HEK293T (cell line): ENCODE results near the gene AARS2.

Source experiments
- CTCF ChIA-PET: fragments of 350-600 bp; formaldehyde crosslinking; extraction: SDS; loops from one replicate; lab custom pipeline; 2021; ENCODE audit warnings: antibody characterized with exemption, inconsistent platforms; lab: Yijun Ruan, JAX
- POLR2A ChIA-PET: fragments of 350-600 bp; formaldehyde crosslinking; extraction: SDS; loops from one replicate; lab custom pipeline; 2020; ENCODE audit warnings: antibody characterized with exemption, inconsistent platforms; lab: Yijun Ruan, JAX
- DNase-seq: peaks from one replicate; pipeline ENCODE4 v3.0.0; 2012; ENCODE audit warnings: mixed read lengths; ENCODE audit errors: extremely low spot score
- ARNT ChIP-seq: fragments of 450-650 bp; IDR thresholded peaks from 2 replicates; pipeline ENCODE4 v1.6.1; 2017; ENCODE audit warnings: mild to moderate bottlenecking
- BHLHE40 ChIP-seq: fragments of 450-650 bp; IDR thresholded peaks from 2 replicates; pipeline ENCODE4 v1.6.1; 2016; ENCODE audit warnings: mild to moderate bottlenecking, moderate library complexity, borderline replicate concordance
- CTBP1 ChIP-seq: fragments of 450-650 bp; IDR thresholded peaks from 2 replicates; pipeline ENCODE4 v1.6.1; 2016; ENCODE audit warnings: borderline replicate concordance
- ELF4 ChIP-seq: fragments of 450-650 bp; IDR thresholded peaks from 2 replicates; pipeline ENCODE4 v1.6.1; 2017; ENCODE audit warnings: antibody characterized with exemption
- FOXA1 ChIP-seq: fragments of 450-650 bp; IDR thresholded peaks from 2 replicates; pipeline ENCODE4 v1.6.1; 2016; ENCODE audit warnings: mild to moderate bottlenecking
- FOXK2 ChIP-seq: fragments of 450-650 bp; IDR thresholded peaks from 2 replicates; pipeline ENCODE4 v1.6.1; 2016; ENCODE audit warnings: mild to moderate bottlenecking
- FOXM1 ChIP-seq: fragments of 450-650 bp; IDR thresholded peaks from 2 replicates; pipeline ENCODE4 v1.6.1; 2017; ENCODE audit warnings: mild to moderate bottlenecking, borderline replicate concordance
- HDGF ChIP-seq: fragments of 450-650 bp; IDR thresholded peaks from 2 replicates; pipeline ENCODE4 v1.6.1; 2017; ENCODE audit warnings: antibody characterized with exemption, borderline replicate concordance
- L3MBTL2 ChIP-seq: fragments of 450-650 bp; conservative IDR thresholded peaks from 2 replicates; pipeline ENCODE4 v1.6.1; 2016; ENCODE audit warnings: mild to moderate bottlenecking
- LEF1 ChIP-seq: fragments of 450-650 bp; IDR thresholded peaks from 2 replicates; pipeline ENCODE4 v1.6.1; 2017; ENCODE audit warnings: mild to moderate bottlenecking, borderline replicate concordance
- NFRKB ChIP-seq: fragments of 450-650 bp; IDR thresholded peaks from 2 replicates; pipeline ENCODE4 v1.6.1; 2016; ENCODE audit warnings: mild to moderate bottlenecking, moderate library complexity
- PKNOX1 ChIP-seq: fragments of 450-650 bp; IDR thresholded peaks from 2 replicates; pipeline ENCODE4 v1.6.1; 2016
- SP1 ChIP-seq: fragments of 450-650 bp; IDR thresholded peaks from 2 replicates; pipeline ENCODE4 v1.6.1; 2017
- SUZ12 ChIP-seq: fragments of 450-650 bp; IDR thresholded peaks from 2 replicates; pipeline ENCODE4 v1.6.1; 2016; ENCODE audit warnings: mild to moderate bottlenecking
- TARDBP ChIP-seq: fragments of 450-650 bp; IDR thresholded peaks from 2 replicates; pipeline ENCODE4 v1.6.1; 2016
- ZNF384 ChIP-seq: fragments of 450-650 bp; IDR thresholded peaks from 2 replicates; pipeline ENCODE4 v1.6.1; 2016

Gene AARS2

DNA sequence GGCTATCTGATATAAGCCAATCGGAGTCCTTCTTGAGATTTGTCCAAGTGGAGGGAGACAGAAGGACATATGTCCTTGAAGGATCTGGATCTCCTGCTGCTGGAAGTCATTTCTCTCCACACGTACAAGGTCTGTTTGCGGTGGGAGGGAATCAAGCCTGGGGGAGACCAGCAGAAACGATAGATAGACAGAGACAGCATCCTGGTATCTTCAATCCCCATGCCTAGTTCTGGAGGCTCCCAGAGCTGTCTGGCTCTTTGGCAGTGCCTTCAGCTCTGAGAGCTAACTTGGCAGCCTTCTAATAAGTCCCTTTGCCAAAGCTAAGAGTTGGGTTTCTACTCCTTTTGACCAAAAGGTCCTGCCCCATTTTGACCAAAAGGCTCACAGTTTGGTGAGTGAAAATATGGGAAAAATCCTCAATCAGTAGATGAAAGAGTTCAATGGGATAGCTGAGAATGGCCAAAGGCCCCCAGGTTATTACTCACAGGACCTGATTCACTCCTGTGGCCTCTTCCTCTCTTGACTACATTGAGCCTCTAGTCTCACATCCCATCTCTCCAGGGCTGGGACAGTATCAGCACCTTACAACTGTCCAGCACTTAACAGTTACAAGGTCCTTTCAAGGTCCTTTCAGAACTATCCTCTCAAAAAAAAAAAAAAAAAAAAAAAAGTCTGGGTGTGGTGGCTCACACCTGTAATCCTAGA, 20.3 kb downstream of the AARS2 start:
- CTCF ChIA-PET = no interaction called here
- DNase-seq = no peak
- TF ChIP-seq L3MBTL2 (no peak), FOXK2 (no peak)
- POLR2A ChIA-PET = interaction anchor here (0.9 to 2.3 kb wide), 7 partner anchors 8 to 46 kb away, joined by 3 to 7 read pairs (median 4); partner anchors contain the start of gene HSP90AB1

DNA sequence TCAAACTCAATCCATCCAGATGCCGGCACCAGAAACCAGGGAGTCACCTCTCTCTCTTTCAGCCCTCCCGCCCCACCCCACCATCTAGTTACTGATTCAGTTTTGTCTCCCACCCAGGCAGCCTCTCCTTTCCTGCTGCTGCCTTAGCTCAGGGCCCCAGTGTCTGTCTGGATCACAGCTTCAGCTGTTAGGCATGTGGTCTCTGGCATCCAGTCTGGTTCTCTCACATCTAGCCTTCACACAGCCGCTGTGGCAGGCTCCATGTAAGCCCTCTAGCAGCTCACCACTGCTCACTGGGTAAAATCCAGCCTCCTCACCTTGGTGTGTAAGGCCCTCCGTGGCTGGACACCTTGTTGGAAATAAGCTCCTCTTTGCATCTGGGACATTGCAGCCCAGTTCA, 21.3 kb downstream of the AARS2 start:
- ChIA-PET POLR2A (interaction anchor here (0.9 to 2.3 kb wide), 5 partner anchors 8 to 45 kb away, joined by 3 to 7 read pairs (median 4); partner anchors contain the start of gene HSP90AB1), CTCF (interaction anchor here (0.9 kb wide), 1 partner anchor 13 kb away, joined by 3 read pairs; no protein-coding TSS in a partner anchor)
- no peak for DNase-seq
- TF ChIP-seq FOXK2 = no peak
- no peak for TF ChIP-seq LEF1
- no peak for TF ChIP-seq BHLHE40
- TF ChIP-seq ELF4 = no peak
- no peak for TF ChIP-seq SUZ12
- no peak for TF ChIP-seq SP1
- TF ChIP-seq L3MBTL2 = no peak
- no peak for TF ChIP-seq CTBP1
- no peak for TF ChIP-seq PKNOX1
- no peak for TF ChIP-seq ZNF384
- TF ChIP-seq HDGF = no peak
- TF ChIP-seq FOXA1 = no peak
- no peak for TF ChIP-seq TARDBP
- TF ChIP-seq FOXM1 = no peak
- no peak for TF ChIP-seq ARNT
- TF ChIP-seq NFRKB = no peak

DNA sequence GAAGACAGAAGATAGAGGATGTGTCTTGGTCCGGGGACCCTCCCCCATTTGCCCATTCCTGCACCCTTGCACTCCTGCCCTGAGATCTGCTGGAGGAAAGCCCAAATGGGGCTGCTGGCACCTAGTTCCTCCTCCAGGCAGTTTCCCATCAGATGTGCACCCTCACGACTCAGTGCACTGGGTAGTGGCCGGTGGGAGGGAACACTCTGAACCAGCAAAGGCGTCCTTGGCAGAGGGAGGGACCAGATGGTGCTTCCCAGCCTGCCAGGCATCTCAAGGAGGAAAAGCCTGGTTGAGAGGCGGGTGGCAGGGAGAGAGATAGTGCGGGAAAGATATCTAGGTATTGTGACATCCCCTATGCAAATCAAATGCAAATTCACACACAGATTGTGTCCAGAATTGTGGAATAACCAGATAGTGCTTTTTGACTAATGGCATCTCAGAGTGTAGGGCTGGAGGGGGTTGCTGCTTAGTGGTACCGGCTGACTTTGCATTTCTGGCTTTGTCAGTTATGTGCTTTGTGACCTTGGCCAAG, 23.4 kb downstream of the AARS2 start:
- DNase-seq = no peak
- TF ChIP-seq PKNOX1 (no peak), FOXA1 (no peak), NFRKB (no peak), ARNT (no peak), HDGF (no peak), ZNF384 (no peak), FOXM1 (no peak), SP1 (no peak), FOXK2 (no peak), SUZ12 (no peak), BHLHE40 (no peak), L3MBTL2 (no peak), CTBP1 (no peak)
- CTCF ChIA-PET = no interaction called here
- POLR2A ChIA-PET = interaction anchor here (1.1 kb wide), 1 partner anchor 12 kb away, joined by 3 read pairs; no protein-coding TSS in a partner anchor

DNA sequence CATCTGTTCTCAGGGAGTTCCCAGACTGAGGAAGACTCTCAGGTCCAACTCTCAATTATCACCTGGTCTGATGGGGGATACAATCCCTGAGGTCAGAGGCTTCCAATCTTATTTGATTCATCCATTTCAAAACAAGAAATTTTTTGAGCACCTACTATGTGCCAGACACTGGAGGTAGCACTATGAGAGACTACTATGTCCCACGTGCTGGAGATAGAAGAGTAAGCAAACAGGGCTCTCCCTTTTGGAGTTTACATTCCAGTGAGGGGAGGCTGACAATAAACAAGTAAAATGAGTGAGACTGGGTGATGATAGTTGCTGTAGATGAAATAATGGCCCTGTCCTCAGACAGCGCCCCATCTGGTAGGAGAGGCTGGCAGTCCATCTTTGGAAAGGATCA, 26.4 kb downstream of the AARS2 start:
- DNase-seq = no peak
- CTCF ChIA-PET = no interaction called here
- POLR2A ChIA-PET = no interaction called here
- TF ChIP-seq NFRKB (no peak), PKNOX1 (no peak), TARDBP (no peak), FOXM1 (no peak), BHLHE40 (no peak), SP1 (no peak), FOXK2 (no peak), HDGF (no peak)

GRCh38 chr6:44286285-44286565, 26.9 kb downstream of the AARS2 start:
- ChIA-PET POLR2A (no interaction called here), CTCF (no interaction called here)
- no peak for DNase-seq
- TF ChIP-seq FOXA1 (no peak), TARDBP (no peak), BHLHE40 (no peak), HDGF (no peak), ELF4 (no peak)

DNA sequence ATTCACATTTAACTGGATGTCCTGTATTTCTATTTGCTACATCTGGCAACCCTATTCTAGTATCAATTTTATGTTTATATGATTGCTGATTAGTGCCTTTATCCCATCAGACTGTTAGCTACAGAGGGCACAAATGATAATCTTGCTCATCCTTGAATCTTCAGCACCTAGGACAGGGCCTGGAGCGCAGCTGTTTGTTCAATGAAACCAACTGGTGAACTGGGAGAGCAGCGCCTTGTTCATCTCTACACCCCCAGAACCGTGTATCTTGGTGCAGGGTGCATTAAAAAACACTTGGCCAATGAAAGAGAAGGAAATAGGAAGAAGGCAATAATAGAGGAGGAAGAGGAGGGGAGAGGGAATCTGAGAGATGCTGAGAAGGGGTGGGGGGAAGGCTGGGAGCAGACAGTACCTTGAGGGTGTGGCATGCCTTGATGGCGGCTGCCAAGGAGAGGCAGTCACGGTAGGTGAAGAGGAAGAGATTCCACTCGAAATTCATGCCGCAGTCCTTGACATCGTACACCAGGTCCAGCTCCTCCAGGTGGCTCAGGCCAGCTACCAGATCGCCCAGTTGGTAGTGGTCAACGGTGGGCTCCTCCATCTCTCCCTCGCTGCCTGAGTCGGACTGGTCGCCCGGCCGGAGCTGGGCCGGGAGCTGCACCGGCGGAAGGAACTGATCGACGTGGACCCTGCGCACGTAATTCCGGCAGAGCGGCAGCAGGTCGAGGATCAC, 27.4 kb downstream of the AARS2 start:
- DNase-seq = no peak
- CTCF ChIA-PET = interaction anchor here (0.5 kb wide), 1 partner anchor 1461 kb away, joined by 3 read pairs; no protein-coding TSS in a partner anchor
- TF ChIP-seq NFRKB (no peak), ELF4 (no peak), PKNOX1 (no peak), BHLHE40 (no peak), LEF1 (no peak), TARDBP (no peak), FOXA1 (no peak), ZNF384 (no peak)
- POLR2A ChIA-PET = interaction anchor here (0.7 to 1.2 kb wide), 2 partner anchors 10 to 39 kb away, joined by 3 to 4 read pairs; partner anchors contain the start of gene HSP90AB1
